GM19452 (cell line): ENCODE results near the gene CDHR5.

Experiments
- ATAC-seq: cut with Tn5 transposase; IDR thresholded peaks from one replicate; pipeline ENCODE4 v1.9.1; 2021; ENCODE audit not compliant: unreplicated experiment

CDHR5 gene

DNA sequence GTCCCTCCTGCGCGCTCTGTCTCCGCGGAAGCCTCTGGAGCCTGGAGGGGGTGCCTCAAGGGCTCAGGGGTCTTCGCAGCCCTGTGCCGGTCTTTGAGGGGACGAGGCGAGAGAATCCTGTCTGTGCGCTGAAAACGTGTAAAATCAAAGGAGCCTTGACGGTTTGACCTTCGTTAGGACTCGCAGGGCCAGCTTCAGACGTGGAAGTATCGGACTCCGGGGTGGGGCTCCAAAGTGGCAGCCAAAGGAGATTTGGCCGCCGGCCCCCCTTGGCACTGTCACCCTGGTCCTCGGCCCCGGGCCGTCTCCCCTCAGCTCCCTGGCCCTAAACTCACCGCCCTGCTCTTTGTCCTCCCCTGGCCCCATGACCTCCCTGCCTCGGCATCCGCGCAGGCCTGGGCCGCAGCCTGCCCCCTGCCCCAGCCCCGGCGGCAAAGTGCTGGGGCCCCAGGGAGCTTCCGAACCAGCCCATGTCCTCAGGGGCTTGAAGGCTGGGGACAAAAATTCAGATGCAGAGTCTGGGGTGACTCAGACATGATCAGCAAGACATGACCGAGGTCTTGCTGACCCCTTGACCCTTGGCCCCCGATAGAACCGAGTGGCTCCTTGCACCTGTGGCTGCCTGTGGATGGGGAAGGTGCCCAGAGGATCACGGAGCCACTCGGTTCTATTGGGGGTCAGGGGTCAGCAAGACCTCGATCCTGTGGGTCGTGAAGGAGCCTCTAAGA, 55.4 kb downstream of the CDHR5 start:
- ATAC-seq: peak; percentile 5

DNA sequence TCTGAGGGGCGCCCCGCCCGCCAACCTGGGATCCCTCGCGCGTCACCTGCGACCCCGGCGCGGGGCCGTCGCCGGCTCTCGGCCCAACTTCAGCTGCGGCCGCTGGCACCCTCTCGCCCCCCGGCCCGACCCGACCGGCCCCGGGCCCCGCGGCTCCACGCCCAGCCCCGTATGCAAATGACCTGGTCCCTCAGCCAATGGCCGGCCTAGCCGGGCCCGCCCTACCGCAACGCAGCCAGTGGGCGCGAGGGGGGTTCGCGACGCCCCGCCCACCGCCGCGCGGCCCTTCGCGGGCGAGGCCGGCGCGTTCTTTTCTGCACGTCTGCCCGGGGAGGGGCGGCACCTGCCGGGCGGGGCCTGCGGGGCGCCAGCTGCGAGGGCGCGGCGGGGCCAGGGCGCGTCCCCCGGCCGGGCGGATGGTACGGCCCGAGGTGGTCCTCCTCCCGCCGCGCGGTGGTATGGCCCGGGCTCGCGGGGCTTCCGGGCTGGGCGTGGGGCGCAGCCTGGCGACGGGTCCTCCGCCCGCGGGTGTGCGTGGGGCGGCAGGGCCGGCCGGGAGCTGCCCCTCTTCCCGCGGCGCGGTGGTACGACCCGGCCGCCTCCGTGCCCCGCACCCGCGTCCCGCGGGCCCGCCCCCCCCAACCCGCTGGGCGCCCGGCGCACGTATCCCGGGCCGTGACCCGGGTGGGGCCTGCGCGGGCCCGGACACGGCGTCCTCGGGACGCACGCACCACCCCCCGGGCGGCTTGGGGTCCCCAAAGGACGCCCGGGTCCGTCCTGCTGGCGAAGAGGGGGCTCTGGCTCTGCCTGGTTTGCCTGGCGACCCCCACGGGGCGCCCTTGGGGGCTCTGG, 56.2 kb downstream of the CDHR5 start:
- ATAC-seq: peak; percentile 83

DNA sequence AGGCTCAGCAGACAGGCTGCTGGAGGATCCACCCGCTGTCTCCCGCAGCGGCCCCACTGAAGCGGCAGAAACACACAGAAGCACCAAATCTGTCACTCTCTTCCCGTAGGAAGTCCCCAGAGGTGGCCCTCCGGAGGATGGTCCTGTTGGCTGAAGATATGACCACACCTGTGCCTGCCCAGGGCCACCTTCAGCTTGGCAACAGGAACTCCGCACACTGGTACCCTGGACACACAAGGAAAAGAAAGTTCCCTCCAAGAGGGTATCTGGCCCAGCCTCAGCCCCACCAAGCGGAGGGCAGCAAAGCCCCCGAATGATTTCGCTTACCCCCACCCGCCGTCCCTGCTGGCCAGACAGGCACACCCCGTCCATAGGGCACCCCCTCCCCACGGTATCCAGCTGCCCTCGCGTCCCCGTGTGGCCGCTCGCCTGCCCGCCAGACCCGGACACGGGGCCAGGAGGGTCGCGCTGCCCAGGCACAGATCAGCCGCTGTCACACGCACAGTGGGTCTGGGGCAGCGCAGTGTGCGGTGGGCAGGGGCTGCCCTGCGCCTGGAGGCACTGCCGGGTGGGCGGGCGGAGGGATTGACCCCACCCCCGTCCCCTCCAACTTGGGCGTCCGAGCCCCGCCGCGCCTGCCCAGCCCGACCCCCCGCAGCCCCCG, 57.0 kb downstream of the CDHR5 start:
- ATAC-seq: no peak

DNA sequence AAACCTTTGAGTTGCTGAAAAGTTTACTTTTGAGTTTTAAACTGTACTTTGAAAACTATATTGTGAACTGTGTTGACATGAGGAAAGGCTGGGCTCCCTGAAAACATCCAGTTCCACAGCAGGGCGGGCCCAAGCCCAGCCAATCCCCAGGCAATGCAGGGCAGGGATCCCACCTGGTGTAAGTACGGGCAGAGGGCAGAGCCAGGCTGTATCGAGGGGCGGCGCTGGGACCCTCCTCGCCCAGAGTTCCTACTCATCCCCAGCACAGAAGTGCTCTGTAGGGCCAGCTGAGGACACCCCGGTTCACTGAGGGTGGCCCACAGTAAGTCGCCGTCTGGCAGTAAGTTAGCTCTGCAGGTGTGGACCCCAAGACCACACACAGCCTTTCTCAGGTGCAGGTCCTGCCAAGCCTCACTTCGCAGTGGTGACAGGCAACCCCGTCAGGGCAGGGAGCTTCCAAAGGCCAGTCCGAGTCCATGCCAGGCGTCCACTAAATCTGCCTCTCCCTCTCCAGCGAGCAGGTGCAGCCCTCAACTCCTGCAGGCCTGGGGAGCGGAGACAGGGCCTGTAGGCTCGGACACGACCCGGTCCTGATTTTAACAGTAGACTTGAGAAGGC, 57.6 kb downstream of the CDHR5 start:
- ATAC-seq: no peak
